ENCODE results near the gene LPIN3. TPM values are rescaled to one million over a fixed set of nuclear protein-coding genes. Genes with fewer than 3 reads are reported as not detected.
A peak's percentile ranks its signal among the peaks of the same experiment; 100 is the strongest.

The LPIN3 gene
- polyA plus RNA-seq, 3 donors, result 0.01 TPM; not detected in 2

- Histone ChIP-seq H3K36me3 (replicated peaks in 1 of 2; ENCODE audit: control insufficient read depth in 1 of 2, insufficient read depth in 2 of 2, low read length in 2 of 2) (no peaks in the 10 kb centered on the region), H3K4me2 (replicated peaks; ENCODE audit: extremely low read depth, low read length, poor library complexity, severe bottlenecking) (no peak overlapping the region), H3K4me3 (replicated peaks in 1 of 3; ENCODE audit: low read depth in 2 of 3, low read length in 3 of 3) (no peak overlapping the region), H2AFZ (ENCODE audit: insufficient read depth, low read depth, low read length, poor library complexity, severe bottlenecking) (no peak overlapping the region), H4K20me1 (ENCODE audit: insufficient read depth, low read length) (no peaks in the 10 kb centered on the region), H3K9ac (ENCODE audit: insufficient read depth, low read length, poor library complexity, severe bottlenecking) (no peak overlapping the region), H3K9me3 (replicated peaks in 1 of 2; ENCODE audit: control insufficient read depth in 1 of 2, insufficient read depth in 1 of 2, low read length in 2 of 2) (peaks cover 2 to 4% of the 10 kb centered on the region in 2 donors), H3K79me2 (ENCODE audit: insufficient read depth, low read length) (no peaks in the 10 kb centered on the region), H3K27ac (ENCODE audit: low read depth in 1 of 2, low read length in 2 of 2) (no peak overlapping the region), H3K27me3 (ENCODE audit: control insufficient read depth in 2 of 2, insufficient read depth in 2 of 2, low read length in 2 of 2) (peaks cover 0 to 21% of the 10 kb centered on the region in 2 donors), H3K4me1 (ENCODE audit: control insufficient read depth in 1 of 2, insufficient read depth in 2 of 2, low read length in 2 of 2) (peaks cover 19 to 20% of the 10 kb centered on the region in 2 donors)
- no peak for TF ChIP-seq CTCF (IDR thresholded peaks at IDR 0.05)
- peaks cover 25% of the 10 kb centered on the region for H3K4me1 Mint-ChIP-seq
- no peak for DNase-seq
- no peak overlapping the region for H3K27ac Mint-ChIP-seq
- peaks cover 46 to 62% (median 53%) of the 10 kb centered on the region in 3 donors for H3K27me3 Mint-ChIP-seq (ENCODE audit: low read depth in 3 of 3)
- intact Hi-C loops (cut with micrococcal nuclease), result no loop called here
- peaks cover 0 to 14% (median 6%) of the 10 kb centered on the region in 7 donors for H3K9me3 Mint-ChIP-seq
- H3K36me3 Mint-ChIP-seq, result no peaks in the 10 kb centered on the region
- H3K4me3 Mint-ChIP-seq, result peak overlapping the region in 1 of 2 donors; percentile 44
- 23% methylated on average over 6 of the region's 6 CpGs for WGBS (ENCODE audit: insufficient coverage)
These were observed 36.7 kb downstream of the LPIN3 start for GRCh38 chr20:41377275-41377674.

DNA sequence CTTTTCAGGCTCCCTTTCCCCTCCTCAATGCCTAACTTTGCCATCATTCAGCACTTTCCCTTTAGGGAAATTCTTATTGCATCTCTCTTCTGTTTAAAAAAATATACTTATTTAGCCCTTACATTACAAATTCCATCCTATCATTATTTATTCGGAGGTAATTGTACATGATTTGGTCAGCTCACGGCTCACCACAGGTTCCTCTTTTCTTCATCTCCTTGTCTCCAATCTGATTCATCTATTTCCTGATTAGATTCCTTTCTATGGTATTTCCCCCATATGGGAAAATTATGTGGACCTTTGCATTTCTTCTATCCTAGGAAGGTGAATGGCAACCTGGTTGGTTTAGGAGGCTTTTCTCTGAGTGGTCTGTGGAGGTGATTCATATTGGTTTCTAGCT, 38.9 kb downstream of the LPIN3 start:
- no CpG with 5 or more reads among the region's 2 CpGs for WGBS (ENCODE audit: insufficient coverage)
- peak in 2 of 3 donors; percentile 13 to 24 for DNase-seq
- H3K4me3 Mint-ChIP-seq, result peak overlapping the region in 1 of 2 donors; percentile 21
- no peak overlapping the region for H3K4me3 ChIP-seq (replicated peaks in 1 of 3; ENCODE audit: low read depth in 2 of 3, low read length in 3 of 3)
- H3K9ac ChIP-seq (ENCODE audit: insufficient read depth, low read length, poor library complexity, severe bottlenecking), result no peak overlapping the region
- no peak overlapping the region for H2AFZ ChIP-seq (ENCODE audit: insufficient read depth, low read depth, low read length, poor library complexity, severe bottlenecking)
- no peaks in the 10 kb centered on the region for H4K20me1 ChIP-seq (ENCODE audit: insufficient read depth, low read length)
- H3K9me3 Mint-ChIP-seq, result peaks cover 0 to 6% (median 2%) of the 10 kb centered on the region in 7 donors
- TF ChIP-seq CTCF (IDR thresholded peaks at IDR 0.05), result no peak
- no peaks in the 10 kb centered on the region for H3K79me2 ChIP-seq (ENCODE audit: insufficient read depth, low read length)
- H3K27ac ChIP-seq (ENCODE audit: low read depth in 1 of 2, low read length in 2 of 2), result no peak overlapping the region
- no peaks in the 10 kb centered on the region for H3K36me3 Mint-ChIP-seq
- H3K27ac Mint-ChIP-seq, result no peak overlapping the region
- intact Hi-C loops (cut with micrococcal nuclease), result no loop called here
- H3K4me1 ChIP-seq (ENCODE audit: control insufficient read depth in 1 of 2, insufficient read depth in 2 of 2, low read length in 2 of 2), result peaks cover 19 to 20% of the 10 kb centered on the region in 2 donors
- peaks cover 38 to 54% (median 45%) of the 10 kb centered on the region in 3 donors for H3K27me3 Mint-ChIP-seq (ENCODE audit: low read depth in 3 of 3)
- no peaks in the 10 kb centered on the region for H3K36me3 ChIP-seq (replicated peaks in 1 of 2; ENCODE audit: control insufficient read depth in 1 of 2, insufficient read depth in 2 of 2, low read length in 2 of 2)
- H3K9me3 ChIP-seq (replicated peaks in 1 of 2; ENCODE audit: control insufficient read depth in 1 of 2, insufficient read depth in 1 of 2, low read length in 2 of 2), result no peaks in the 10 kb centered on the region
- peaks cover 25% of the 10 kb centered on the region for H3K4me1 Mint-ChIP-seq
- no peak overlapping the region for H3K4me2 ChIP-seq (replicated peaks; ENCODE audit: extremely low read depth, low read length, poor library complexity, severe bottlenecking)
- H3K27me3 ChIP-seq (ENCODE audit: control insufficient read depth in 2 of 2, insufficient read depth in 2 of 2, low read length in 2 of 2), result peaks cover 0 to 16% of the 10 kb centered on the region in 2 donors
